ENCODE results near the gene RTF2. TPM values are rescaled to one million over a fixed set of nuclear protein-coding genes. Genes with fewer than 3 reads are reported as not detected.

The RTF2 gene
- total and polyA plus RNA-seq, 2 experiments from 2014 or later = 28.2 to 53.7 TPM

DNA sequence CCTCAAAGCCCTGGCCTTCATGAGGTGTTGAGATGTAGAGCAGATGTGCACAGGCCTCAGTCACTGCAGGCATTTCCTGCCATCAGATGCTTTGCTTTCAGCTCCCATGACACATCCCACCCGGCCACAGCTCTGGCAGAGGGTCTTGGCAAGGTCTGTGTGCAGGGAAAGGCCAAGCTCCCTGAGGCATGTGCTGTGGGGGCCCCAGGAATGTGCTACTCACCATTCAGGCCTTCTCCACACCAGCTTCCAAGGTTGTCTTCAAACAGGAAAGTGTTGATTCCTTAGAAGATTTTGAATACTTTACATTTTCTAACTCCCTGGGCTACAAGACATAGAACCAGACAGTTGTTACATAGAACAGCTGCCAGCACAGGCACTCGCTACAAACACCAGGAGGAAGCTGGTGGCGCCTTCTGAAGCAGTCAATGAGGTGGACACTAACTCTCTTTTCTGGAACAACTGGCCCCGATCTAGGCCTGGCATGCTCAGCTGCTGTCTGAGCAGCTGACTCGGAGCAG is 28.6 kb upstream of the RTF2 start:
- no peaks in the 10 kb centered on the region for H3K9me3 Mint-ChIP-seq
- no peaks in the 10 kb centered on the region for H3K27me3 ChIP-seq (ENCODE audit: insufficient read depth)
- H3K4me1 Mint-ChIP-seq = no peaks in the 10 kb centered on the region
- no peaks in the 10 kb centered on the region for H3F3A ChIP-seq (replicated peaks; ENCODE audit: low read depth)
- no peaks in the 10 kb centered on the region for H3K9me2 ChIP-seq (ENCODE audit: insufficient read depth)
- H3K36me3 Mint-ChIP-seq (ENCODE audit: low read depth) = no peaks in the 10 kb centered on the region
- TF ChIP-seq JUNB (IDR thresholded peaks at IDR 0.05; ENCODE audit: unreplicated experiment) (no peak), EZH2phosphoT487 (IDR thresholded peaks at IDR 0.05; ENCODE audit: unreplicated experiment) (no peak), ZNF331 (CRISPR knock-in tag; IDR thresholded peaks at IDR 0.05; ENCODE audit: low read depth) (no peak), EZH2 (IDR thresholded peaks at IDR 0.05; ENCODE audit: low read depth, unreplicated experiment) (no peak), NANOG (IDR thresholded peaks at IDR 0.05; ENCODE audit: borderline replicate concordance) (no peak), POLR2AphosphoS5 (IDR thresholded peaks at IDR 0.05; ENCODE audit: low read depth) (no peak), STAT1 (IDR thresholded peaks at IDR 0.05; ENCODE audit: unreplicated experiment) (no peak), ZNF114 (CRISPR knock-in tag; IDR thresholded peaks at IDR 0.05) (no peak)
- TF ChIP-seq, protein P1, sequence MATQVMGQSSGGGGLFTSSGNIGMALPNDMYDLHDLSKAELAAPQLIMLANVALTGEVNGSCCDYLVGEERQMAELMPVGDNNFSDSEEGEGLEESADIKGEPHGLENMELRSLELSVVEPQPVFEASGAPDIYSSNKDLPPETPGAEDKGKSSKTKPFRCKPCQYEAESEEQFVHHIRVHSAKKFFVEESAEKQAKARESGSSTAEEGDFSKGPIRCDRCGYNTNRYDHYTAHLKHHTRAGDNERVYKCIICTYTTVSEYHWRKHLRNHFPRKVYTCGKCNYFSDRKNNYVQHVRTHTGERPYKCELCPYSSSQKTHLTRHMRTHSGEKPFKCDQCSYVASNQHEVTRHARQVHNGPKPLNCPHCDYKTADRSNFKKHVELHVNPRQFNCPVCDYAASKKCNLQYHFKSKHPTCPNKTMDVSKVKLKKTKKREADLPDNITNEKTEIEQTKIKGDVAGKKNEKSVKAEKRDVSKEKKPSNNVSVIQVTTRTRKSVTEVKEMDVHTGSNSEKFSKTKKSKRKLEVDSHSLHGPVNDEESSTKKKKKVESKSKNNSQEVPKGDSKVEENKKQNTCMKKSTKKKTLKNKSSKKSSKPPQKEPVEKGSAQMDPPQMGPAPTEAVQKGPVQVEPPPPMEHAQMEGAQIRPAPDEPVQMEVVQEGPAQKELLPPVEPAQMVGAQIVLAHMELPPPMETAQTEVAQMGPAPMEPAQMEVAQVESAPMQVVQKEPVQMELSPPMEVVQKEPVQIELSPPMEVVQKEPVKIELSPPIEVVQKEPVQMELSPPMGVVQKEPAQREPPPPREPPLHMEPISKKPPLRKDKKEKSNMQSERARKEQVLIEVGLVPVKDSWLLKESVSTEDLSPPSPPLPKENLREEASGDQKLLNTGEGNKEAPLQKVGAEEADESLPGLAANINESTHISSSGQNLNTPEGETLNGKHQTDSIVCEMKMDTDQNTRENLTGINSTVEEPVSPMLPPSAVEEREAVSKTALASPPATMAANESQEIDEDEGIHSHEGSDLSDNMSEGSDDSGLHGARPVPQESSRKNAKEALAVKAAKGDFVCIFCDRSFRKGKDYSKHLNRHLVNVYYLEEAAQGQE (IDR thresholded peaks at IDR 0.05; ENCODE audit: unreplicated experiment) = no peak
- TF ChIP-seq, protein P2, sequence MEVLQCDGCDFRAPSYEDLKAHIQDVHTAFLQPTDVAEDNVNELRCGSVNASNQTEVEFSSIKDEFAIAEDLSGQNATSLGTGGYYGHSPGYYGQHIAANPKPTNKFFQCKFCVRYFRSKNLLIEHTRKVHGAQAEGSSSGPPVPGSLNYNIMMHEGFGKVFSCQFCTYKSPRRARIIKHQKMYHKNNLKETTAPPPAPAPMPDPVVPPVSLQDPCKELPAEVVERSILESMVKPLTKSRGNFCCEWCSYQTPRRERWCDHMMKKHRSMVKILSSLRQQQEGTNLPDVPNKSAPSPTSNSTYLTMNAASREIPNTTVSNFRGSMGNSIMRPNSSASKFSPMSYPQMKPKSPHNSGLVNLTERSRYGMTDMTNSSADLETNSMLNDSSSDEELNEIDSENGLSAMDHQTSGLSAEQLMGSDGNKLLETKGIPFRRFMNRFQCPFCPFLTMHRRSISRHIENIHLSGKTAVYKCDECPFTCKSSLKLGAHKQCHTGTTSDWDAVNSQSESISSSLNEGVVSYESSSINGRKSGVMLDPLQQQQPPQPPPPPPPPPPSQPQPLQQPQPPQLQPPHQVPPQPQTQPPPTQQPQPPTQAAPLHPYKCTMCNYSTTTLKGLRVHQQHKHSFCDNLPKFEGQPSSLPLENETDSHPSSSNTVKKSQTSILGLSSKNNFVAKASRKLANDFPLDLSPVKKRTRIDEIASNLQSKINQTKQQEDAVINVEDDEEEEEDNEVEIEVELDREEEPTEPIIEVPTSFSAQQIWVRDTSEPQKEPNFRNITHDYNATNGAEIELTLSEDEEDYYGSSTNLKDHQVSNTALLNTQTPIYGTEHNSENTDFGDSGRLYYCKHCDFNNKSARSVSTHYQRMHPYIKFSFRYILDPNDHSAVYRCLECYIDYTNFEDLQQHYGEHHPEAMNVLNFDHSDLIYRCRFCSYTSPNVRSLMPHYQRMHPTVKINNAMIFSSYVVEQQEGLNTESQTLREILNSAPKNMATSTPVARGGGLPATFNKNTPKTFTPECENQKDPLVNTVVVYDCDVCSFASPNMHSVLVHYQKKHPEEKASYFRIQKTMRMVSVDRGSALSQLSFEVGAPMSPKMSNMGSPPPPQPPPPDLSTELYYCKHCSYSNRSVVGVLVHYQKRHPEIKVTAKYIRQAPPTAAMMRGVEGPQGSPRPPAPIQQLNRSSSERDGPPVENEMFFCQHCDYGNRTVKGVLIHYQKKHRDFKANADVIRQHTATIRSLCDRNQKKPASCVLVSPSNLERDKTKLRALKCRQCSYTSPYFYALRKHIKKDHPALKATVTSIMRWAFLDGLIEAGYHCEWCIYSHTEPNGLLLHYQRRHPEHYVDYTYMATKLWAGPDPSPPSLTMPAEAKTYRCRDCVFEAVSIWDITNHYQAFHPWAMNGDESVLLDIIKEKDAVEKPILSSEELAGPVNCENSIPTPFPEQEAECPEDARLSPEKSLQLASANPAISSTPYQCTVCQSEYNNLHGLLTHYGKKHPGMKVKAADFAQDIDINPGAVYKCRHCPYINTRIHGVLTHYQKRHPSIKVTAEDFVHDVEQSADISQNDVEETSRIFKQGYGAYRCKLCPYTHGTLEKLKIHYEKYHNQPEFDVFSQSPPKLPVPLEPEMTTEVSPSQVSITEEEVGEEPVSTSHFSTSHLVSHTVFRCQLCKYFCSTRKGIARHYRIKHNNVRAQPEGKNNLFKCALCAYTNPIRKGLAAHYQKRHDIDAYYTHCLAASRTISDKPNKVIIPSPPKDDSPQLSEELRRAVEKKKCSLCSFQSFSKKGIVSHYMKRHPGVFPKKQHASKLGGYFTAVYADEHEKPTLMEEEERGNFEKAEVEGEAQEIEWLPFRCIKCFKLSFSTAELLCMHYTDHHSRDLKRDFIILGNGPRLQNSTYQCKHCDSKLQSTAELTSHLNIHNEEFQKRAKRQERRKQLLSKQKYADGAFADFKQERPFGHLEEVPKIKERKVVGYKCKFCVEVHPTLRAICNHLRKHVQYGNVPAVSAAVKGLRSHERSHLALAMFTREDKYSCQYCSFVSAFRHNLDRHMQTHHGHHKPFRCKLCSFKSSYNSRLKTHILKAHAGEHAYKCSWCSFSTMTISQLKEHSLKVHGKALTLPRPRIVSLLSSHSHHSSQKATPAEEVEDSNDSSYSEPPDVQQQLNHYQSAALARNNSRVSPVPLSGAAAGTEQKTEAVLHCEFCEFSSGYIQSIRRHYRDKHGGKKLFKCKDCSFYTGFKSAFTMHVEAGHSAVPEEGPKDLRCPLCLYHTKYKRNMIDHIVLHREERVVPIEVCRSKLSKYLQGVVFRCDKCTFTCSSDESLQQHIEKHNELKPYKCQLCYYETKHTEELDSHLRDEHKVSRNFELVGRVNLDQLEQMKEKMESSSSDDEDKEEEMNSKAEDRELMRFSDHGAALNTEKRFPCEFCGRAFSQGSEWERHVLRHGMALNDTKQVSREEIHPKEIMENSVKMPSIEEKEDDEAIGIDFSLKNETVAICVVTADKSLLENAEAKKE (CRISPR knock-in tag; IDR thresholded peaks at IDR 0.05) = no peak
- TF ChIP-seq, protein P3, sequence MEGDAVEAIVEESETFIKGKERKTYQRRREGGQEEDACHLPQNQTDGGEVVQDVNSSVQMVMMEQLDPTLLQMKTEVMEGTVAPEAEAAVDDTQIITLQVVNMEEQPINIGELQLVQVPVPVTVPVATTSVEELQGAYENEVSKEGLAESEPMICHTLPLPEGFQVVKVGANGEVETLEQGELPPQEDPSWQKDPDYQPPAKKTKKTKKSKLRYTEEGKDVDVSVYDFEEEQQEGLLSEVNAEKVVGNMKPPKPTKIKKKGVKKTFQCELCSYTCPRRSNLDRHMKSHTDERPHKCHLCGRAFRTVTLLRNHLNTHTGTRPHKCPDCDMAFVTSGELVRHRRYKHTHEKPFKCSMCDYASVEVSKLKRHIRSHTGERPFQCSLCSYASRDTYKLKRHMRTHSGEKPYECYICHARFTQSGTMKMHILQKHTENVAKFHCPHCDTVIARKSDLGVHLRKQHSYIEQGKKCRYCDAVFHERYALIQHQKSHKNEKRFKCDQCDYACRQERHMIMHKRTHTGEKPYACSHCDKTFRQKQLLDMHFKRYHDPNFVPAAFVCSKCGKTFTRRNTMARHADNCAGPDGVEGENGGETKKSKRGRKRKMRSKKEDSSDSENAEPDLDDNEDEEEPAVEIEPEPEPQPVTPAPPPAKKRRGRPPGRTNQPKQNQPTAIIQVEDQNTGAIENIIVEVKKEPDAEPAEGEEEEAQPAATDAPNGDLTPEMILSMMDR (conservative IDR thresholded peaks at IDR 0.05; ENCODE audit: low read depth in 2 of 2) = no peak
- H3K4me3 Mint-ChIP-seq = no peak overlapping the region
- H3K79me2 ChIP-seq (replicated peaks; ENCODE audit: insufficient read depth) = no peaks in the 10 kb centered on the region
- H3K36me3 ChIP-seq (ENCODE audit: insufficient read depth) = no peaks in the 10 kb centered on the region
- no peak overlapping the region for H3K4me3 ChIP-seq
- no peaks in the 10 kb centered on the region for H3K4me1 ChIP-seq (ENCODE audit: insufficient read depth)
- no peak overlapping the region for H3K27ac Mint-ChIP-seq
- ATAC-seq (no peak), DNase-seq (ENCODE audit: low spot score) (no peak)
- peaks cover 5% of the 10 kb centered on the region for H3K27me3 Mint-ChIP-seq (ENCODE audit: insufficient read depth, low read depth, poor library complexity)
- no peak overlapping the region for H3K4me2 ChIP-seq
- H4K20me1 ChIP-seq (replicated peaks; ENCODE audit: insufficient read depth) = no peaks in the 10 kb centered on the region
- H2AFZ ChIP-seq = no peak overlapping the region
- no peak overlapping the region for H3K27ac ChIP-seq (ENCODE audit: low read depth)
